K562 (cell line): ENCODE results near the gene ZNF467. TPM values are rescaled to one million over a fixed set of nuclear protein-coding genes. Genes with fewer than 3 reads are reported as not detected.

ENCODE experiments used
- BCLAF1 ChIP-seq, 2 experiments: fragments of 450-650 bp in 1 of 2; IDR thresholded peaks; 2 replicates each; pipeline ENCODE4 v1.6.1; 2011 to 2017; ENCODE audit warnings: low read depth in 2 of 2, antibody characterized with exemption in 1 of 2, borderline replicate concordance in 1 of 2, low read length in 1 of 2, mild to moderate bottlenecking in 1 of 2, mixed read lengths in 1 of 2; ENCODE audit not compliant: control insufficient read depth in 1 of 2
- ERF ChIP-seq: fragments of 450-650 bp; formaldehyde crosslinking; IDR thresholded peaks from 2 replicates; pipeline ENCODE4 v1.4.0; 2020; ENCODE audit warnings: mild to moderate bottlenecking, mixed read lengths
- FOXP1 ChIP-seq: sonication (generic); formaldehyde crosslinking; IDR thresholded peaks from 2 replicates; pipeline ENCODE4 v1.8.0; 2022; ENCODE audit warnings: mild to moderate bottlenecking, missing genetic modification reagents
- GATAD2B ChIP-seq: fragments of 450-650 bp; IDR thresholded peaks from 2 replicates; pipeline ENCODE4 v1.6.1; 2017; ENCODE audit warnings: mild to moderate bottlenecking, borderline replicate concordance
- L3MBTL2 ChIP-seq: fragments of 450-650 bp; IDR thresholded peaks from 2 replicates; pipeline ENCODE4 v1.6.1; 2016; ENCODE audit warnings: mild to moderate bottlenecking, moderate library complexity
- RFX7 ChIP-seq: fragments of 250-450 bp; sonication (Bioruptor Pico); IDR thresholded peaks from 2 replicates; pipeline ENCODE4 v1.5.1; 2021; ENCODE audit warnings: mild to moderate bottlenecking
- SRSF1 ChIP-seq: fragments of 200-400 bp; formaldehyde crosslinking; IDR thresholded peaks from 2 replicates; pipeline ENCODE4 v1.6.1; 2017; ENCODE audit warnings: mild to moderate bottlenecking, low read depth, low read length, moderate library complexity
- TSHZ1 ChIP-seq: fragments of 250-450 bp; sonication (Bioruptor Pico); IDR thresholded peaks from 2 replicates; pipeline ENCODE4 v1.4.0; 2020; ENCODE audit warnings: mild to moderate bottlenecking, moderate library complexity
- ZKSCAN8 ChIP-seq: fragments of 200-800 bp; sonication (Bioruptor generic); IDR thresholded peaks from 2 replicates; pipeline ENCODE4 v1.6.1; 2016; ENCODE audit warnings: missing genetic modification characterization, missing compliant biosample characterization
- ZNF347 ChIP-seq: fragments of 450-650 bp; formaldehyde crosslinking; IDR thresholded peaks from 2 replicates; pipeline ENCODE4 v1.4.0; 2020; ENCODE audit warnings: low read depth, mild to moderate bottlenecking, moderate library complexity
- polyA plus RNA-seq, 8 experiments: library from polyadenylated mRNA; depleted of rRNA in 4 of 8; stranded (reverse) in 5 of 8; unstranded in 3 of 8; fragments of >200 nt; fragmentation: Nextera tagmentation in 2 of 8; fragmentation: Illumina TruSeq in 1 of 8; extraction: Ambion mirVana in 2 of 8; extraction: Trizol in 1 of 8; gene quantifications; 2 replicates each; pipeline versions ENCODE4 v1.2.1 to v1.2.3, GENCODE V29; 2011 to 2014; ENCODE audit warnings: inconsistent platforms in 1 of 8, missing spikeins in 1 of 8
- total RNA-seq, 7 experiments: library from RNA; depleted of rRNA in 6 of 7; stranded (reverse); fragments of >200 nt in 6 of 7; fragmentation: Illumina TruSeq in 2 of 7; extraction: Trizol in 2 of 7; gene quantifications; 2 replicates each; pipeline versions ENCODE4 v1.2.1 to v1.2.3, GENCODE V29; 2011 to 2021; ENCODE audit warnings: low replicate concordance in 1 of 7
- TF ChIP-seq, protein P1 (sequence below): sonication (generic); formaldehyde crosslinking; IDR thresholded peaks from 2 replicates; pipeline ENCODE4 v1.8.1; 2022; ENCODE audit warnings: missing genetic modification reagents
- TF ChIP-seq, protein P2 (sequence below): sonication (generic); formaldehyde crosslinking; IDR thresholded peaks from 2 replicates; pipeline ENCODE4 v1.9.0; 2022; ENCODE audit warnings: mild to moderate bottlenecking, missing genetic modification reagents

Gene ZNF467
- total and polyA plus RNA-seq, 9 of the 15 experiments (the other 6 are each of a cell fraction or from before 2014, with no cell fraction given), result 0.32 to 14.2 (median 1.7) TPM

GRCh38 chr7:149721084-149721601 is 52.2 kb downstream of the ZNF467 start (continued):
- no peak for TF ChIP-seq BCLAF1 (IDR thresholded peaks at IDR 0.05; ENCODE audit: borderline replicate concordance in 1 of 2, control insufficient read depth in 1 of 2, low read depth in 2 of 2, low read length in 1 of 2)
- no peak for TF ChIP-seq RFX7 (CRISPR knock-in tag)
- 0 out of 2 replicates have a peak, but pooled peaks have one; percentile 4 for TF ChIP-seq FOXP1 (CRISPR knock-in tag)
- no peak for TF ChIP-seq ZKSCAN8 (CRISPR knock-in tag)
- TF ChIP-seq L3MBTL2, result no peak
- TF ChIP-seq ERF, result no peak
- no peak for TF ChIP-seq SRSF1
- TF ChIP-seq GATAD2B, result no peak
- TF ChIP-seq, protein P1, sequence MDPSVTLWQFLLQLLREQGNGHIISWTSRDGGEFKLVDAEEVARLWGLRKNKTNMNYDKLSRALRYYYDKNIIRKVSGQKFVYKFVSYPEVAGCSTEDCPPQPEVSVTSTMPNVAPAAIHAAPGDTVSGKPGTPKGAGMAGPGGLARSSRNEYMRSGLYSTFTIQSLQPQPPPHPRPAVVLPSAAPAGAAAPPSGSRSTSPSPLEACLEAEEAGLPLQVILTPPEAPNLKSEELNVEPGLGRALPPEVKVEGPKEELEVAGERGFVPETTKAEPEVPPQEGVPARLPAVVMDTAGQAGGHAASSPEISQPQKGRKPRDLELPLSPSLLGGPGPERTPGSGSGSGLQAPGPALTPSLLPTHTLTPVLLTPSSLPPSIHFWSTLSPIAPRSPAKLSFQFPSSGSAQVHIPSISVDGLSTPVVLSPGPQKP (CRISPR knock-in tag), result no peak
- no peak for TF ChIP-seq ZNF347 (CRISPR knock-in tag)
- TF ChIP-seq, protein P2, sequence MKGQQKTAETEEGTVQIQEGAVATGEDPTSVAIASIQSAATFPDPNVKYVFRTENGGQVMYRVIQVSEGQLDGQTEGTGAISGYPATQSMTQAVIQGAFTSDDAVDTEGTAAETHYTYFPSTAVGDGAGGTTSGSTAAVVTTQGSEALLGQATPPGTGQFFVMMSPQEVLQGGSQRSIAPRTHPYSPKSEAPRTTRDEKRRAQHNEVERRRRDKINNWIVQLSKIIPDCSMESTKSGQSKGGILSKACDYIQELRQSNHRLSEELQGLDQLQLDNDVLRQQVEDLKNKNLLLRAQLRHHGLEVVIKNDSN (CRISPR knock-in tag), result 0 out of 2 replicates have a peak, but pooled peaks have one; percentile 27
- TF ChIP-seq TSHZ1 (CRISPR knock-in tag), result no peak
